Measurements from ENCODE around the gene TBXA2R. TPM values are rescaled to one million over a fixed set of nuclear protein-coding genes. Genes with fewer than 3 reads are reported as not detected.

The TBXA2R gene
- total and polyA plus RNA-seq, 8 donors, result 0.37 to 2.6 (median 1.0) TPM; not detected in 3

GRCh38 chr19:3605361-3605760 is 1.3 kb downstream of the TBXA2R start:
- H3K4me3 ChIP-seq, result peak overlapping the region in 2 of 4 donors; percentile 48 to 58
- peak overlapping the region in 3 of 5 donors; percentile 53 to 70 (median 60) for H3K27ac ChIP-seq
- TF ChIP-seq, protein P1, sequence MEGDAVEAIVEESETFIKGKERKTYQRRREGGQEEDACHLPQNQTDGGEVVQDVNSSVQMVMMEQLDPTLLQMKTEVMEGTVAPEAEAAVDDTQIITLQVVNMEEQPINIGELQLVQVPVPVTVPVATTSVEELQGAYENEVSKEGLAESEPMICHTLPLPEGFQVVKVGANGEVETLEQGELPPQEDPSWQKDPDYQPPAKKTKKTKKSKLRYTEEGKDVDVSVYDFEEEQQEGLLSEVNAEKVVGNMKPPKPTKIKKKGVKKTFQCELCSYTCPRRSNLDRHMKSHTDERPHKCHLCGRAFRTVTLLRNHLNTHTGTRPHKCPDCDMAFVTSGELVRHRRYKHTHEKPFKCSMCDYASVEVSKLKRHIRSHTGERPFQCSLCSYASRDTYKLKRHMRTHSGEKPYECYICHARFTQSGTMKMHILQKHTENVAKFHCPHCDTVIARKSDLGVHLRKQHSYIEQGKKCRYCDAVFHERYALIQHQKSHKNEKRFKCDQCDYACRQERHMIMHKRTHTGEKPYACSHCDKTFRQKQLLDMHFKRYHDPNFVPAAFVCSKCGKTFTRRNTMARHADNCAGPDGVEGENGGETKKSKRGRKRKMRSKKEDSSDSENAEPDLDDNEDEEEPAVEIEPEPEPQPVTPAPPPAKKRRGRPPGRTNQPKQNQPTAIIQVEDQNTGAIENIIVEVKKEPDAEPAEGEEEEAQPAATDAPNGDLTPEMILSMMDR (IDR thresholded peaks at IDR 0.05), result no peak
- TF ChIP-seq POLR2AphosphoS5 (IDR thresholded peaks at IDR 0.05), result no peak
- TF ChIP-seq POLR2A (IDR thresholded peaks at IDR 0.05), result no peak
- no peak for TF ChIP-seq EP300 (IDR thresholded peaks at IDR 0.05)
- H3K4me1 ChIP-seq, result peaks cover 13 to 61% (median 51%) of the 10 kb centered on the region in 4 donors
- H3K9me3 ChIP-seq, result no peaks in the 10 kb centered on the region
- intact Hi-C loops (cut with DNase I; ENCODE audit: low total_unique reads), result no loop called here
- peaks cover 0 to 6% (median 4%) of the 10 kb centered on the region in 4 donors for H3K36me3 ChIP-seq
- DNase-seq, result no peak
- peaks cover 0 to 31% (median 4%) of the 10 kb centered on the region in 3 donors for H3K27me3 ChIP-seq
- 62 to 81% (median 68%) methylated on average over 3 of the region's 3 CpGs for WGBS, 5 donors

GRCh38 chr19:3604987-3605343 is 1.7 kb downstream of the TBXA2R start:
- peak overlapping the region in 2 of 4 donors; percentile 7 to 58 for H3K4me3 ChIP-seq
- H3K4me1 ChIP-seq, result peaks cover 13 to 61% (median 51%) of the 10 kb centered on the region in 4 donors
- H3K9me3 ChIP-seq, result no peaks in the 10 kb centered on the region
- WGBS, 5 donors, result 50 to 61% (median 58%) methylated on average over 4 to 11 of the region's 11 CpGs
- intact Hi-C loops (cut with DNase I; ENCODE audit: low total_unique reads), result no loop called here
- H3K27ac ChIP-seq, result peak overlapping the region in 4 of 5 donors; percentile 44 to 70 (median 56)
- TF ChIP-seq POLR2AphosphoS5 (IDR thresholded peaks at IDR 0.05) (no peak), POLR2A (IDR thresholded peaks at IDR 0.05) (no peak), EP300 (IDR thresholded peaks at IDR 0.05) (no peak)
- TF ChIP-seq, protein P1 (IDR thresholded peaks at IDR 0.05), result no peak
- peaks cover 0 to 31% (median 4%) of the 10 kb centered on the region in 3 donors for H3K27me3 ChIP-seq
- DNase-seq, result no peak
- H3K36me3 ChIP-seq, result peaks cover 0 to 6% (median 3%) of the 10 kb centered on the region in 4 donors

DNA sequence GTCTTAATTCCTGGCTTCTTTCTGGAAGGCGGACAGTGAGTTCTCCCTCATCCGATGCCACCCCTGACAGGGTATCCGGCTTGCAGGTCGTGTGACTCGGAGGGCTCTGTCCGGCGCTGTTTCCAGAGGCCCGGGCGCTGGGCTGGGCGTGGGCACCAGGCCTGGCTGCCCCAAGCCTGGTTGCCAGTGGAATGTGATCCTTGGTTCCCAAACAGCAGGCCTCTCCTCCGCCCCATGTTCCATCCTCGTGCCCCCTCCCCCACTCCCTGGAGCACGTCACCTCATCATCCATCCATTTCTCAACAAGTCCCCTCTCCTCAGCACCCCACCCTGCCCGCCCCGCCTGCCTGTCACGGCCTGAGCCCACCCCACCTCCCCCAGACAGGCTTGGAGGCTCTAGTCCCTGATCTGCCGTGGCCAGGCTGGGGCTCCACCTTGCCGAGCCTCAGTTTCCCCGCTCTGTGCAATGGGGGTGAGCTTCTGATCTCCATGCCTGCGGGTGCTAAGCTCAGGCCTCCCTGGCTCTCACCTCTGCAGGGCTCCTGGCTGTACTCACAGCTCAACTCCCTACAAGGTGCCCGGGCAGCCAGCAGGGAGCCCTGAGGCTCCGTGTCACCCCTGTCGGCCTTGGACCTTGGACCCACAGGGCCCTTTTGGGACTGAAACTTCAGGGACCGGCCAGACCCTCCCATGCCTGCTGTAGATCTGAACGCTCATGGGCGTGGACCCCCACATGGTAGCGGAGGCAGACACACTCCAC is 2.3 kb downstream of the TBXA2R start:
- Histone ChIP-seq H3K9me3 (no peaks in the 10 kb centered on the region), H3K27me3 (peaks cover 0 to 31% (median 4%) of the 10 kb centered on the region in 3 donors), H3K4me1 (peaks cover 13 to 61% (median 51%) of the 10 kb centered on the region in 4 donors), H3K27ac (peak overlapping the region in 4 of 5 donors; percentile 44 to 70 (median 56)), H3K4me3 (peak overlapping the region in 2 of 4 donors; percentile 7 to 58), H3K36me3 (peaks cover 0 to 11% (median 5%) of the 10 kb centered on the region in 4 donors)
- WGBS, 5 donors, result 67 to 78% (median 75%) methylated on average over 21 to 27 of the region's 27 CpGs
- TF ChIP-seq, protein P1 (IDR thresholded peaks at IDR 0.05), result no peak
- TF ChIP-seq EP300 (IDR thresholded peaks at IDR 0.05) (no peak), POLR2A (IDR thresholded peaks at IDR 0.05) (no peak), POLR2AphosphoS5 (IDR thresholded peaks at IDR 0.05) (no peak)
- intact Hi-C loops (cut with DNase I; ENCODE audit: low total_unique reads), result no loop called here
- no peak for DNase-seq

- peak in 1 of 3 donors; percentile 10 for TF ChIP-seq POLR2AphosphoS5 (IDR thresholded peaks at IDR 0.05)
- no peak for TF ChIP-seq EP300 (IDR thresholded peaks at IDR 0.05)
- no peak for DNase-seq
- Histone ChIP-seq H3K36me3 (peaks cover 0 to 11% (median 5%) of the 10 kb centered on the region in 4 donors), H3K27ac (peak overlapping the region; percentile 44 to 70 (median 53)), H3K9me3 (no peaks in the 10 kb centered on the region), H3K4me1 (peaks cover 13 to 50% (median 40%) of the 10 kb centered on the region in 4 donors), H3K4me3 (no peak overlapping the region), H3K27me3 (peaks cover 0 to 31% (median 4%) of the 10 kb centered on the region in 3 donors)
- 50 to 73% (median 66%) methylated on average over 20 to 23 of the region's 23 CpGs for WGBS, 5 donors
- intact Hi-C loops (cut with DNase I; ENCODE audit: low total_unique reads), result no loop called here
Measured at GRCh38 chr19:3603121-3603811, 3.4 kb downstream of the TBXA2R start.
